HCT116 (cell line): ENCODE results near the gene ARL6IP4. TPM values are rescaled to one million over a fixed set of nuclear protein-coding genes. Genes with fewer than 3 reads are reported as not detected.

Experiments used
- ATAC-seq: fragments of 200-7000 bp; cut with Tn5 transposase; 2 replicates; pipeline ENCODE4 v1.9.1; 2020; ENCODE audit warnings: mild to moderate bottlenecking, moderate library complexity
- BruUV-seq: library from RNA; stranded (reverse); fragments of 400-500 nt; replicated peaks from 2 replicates; lab custom pipeline; 2021; lab: Mats Ljungman, UMichigan
- CTCF ChIA-PET: fragments of 300-600 bp; sonication (Branson Sonifier 250); formaldehyde crosslinking; loops from one replicate; lab custom pipeline; 2021; ENCODE audit warnings: antibody characterized with exemption; lab: Charles Lee
- POLR2A ChIA-PET: fragments of 300-600, 350-600 bp; sonication (Branson Sonifier 250); formaldehyde crosslinking; loops from one replicate; lab custom pipeline; 2021; ENCODE audit warnings: antibody characterized with exemption; lab: Charles Lee
- RAD21 ChIA-PET, 2 experiments: fragments of 300-600 bp; sonication (Branson Sonifier 250); formaldehyde crosslinking; loops; one replicate each; lab custom pipeline; 2023; ENCODE audit warnings: low total read pairs in 2 of 2; ENCODE audit not compliant: uncharacterized antibody in 2 of 2, unreplicated experiment in 2 of 2, low non-redundant PET in 1 of 2; lab: Charles Lee
- DNase-seq: peaks from one replicate; pipeline ENCODE4 v3.0.0-alpha.2; 2010; ENCODE audit warnings: low read depth, low spot score
- H2AFZ ChIP-seq: fragments of 200-600 bp; shearing (Covaris generic), sonication (generic); 2 replicates; pipeline ENCODE4 v1.6.1; 2017; ENCODE audit warnings: low read depth, mixed run types, mixed read lengths, antibody characterized with exemption, low read length; ENCODE audit not compliant: poor library complexity, severe bottlenecking
- H3K27ac ChIP-seq: 2 replicates; pipeline ENCODE4 v1.5.1; 2012; ENCODE audit warnings: low read depth, low read length
- H3K27me3 ChIP-seq: fragments of 200-600 bp; sonication (generic); 2 replicates; pipeline ENCODE4 v1.6.1; 2016; ENCODE audit warnings: mixed run types, low read length, mixed read lengths; ENCODE audit not compliant: insufficient read depth
- H3K36me3 ChIP-seq, 2 experiments: fragments of 200-500 bp in 1 of 2; fragments of 200-600 bp in 1 of 2; sonication (Bioruptor generic) in 1 of 2; sonication (generic) in 1 of 2; 2 replicates each; pipeline versions ENCODE4 v1.5.1 to v1.6.1; 2014 to 2016; ENCODE audit warnings: low read length in 2 of 2, inconsistent platforms in 1 of 2, mixed read lengths in 1 of 2, mixed run types in 1 of 2; ENCODE audit not compliant: insufficient read depth in 2 of 2, control insufficient read depth in 1 of 2
- H3K4me1 ChIP-seq, 2 experiments: fragments of 200-600 bp in 1 of 2; sonication (generic) in 1 of 2; 2 replicates each; pipeline versions ENCODE4 v1.5.1 to v1.6.1; 2012 to 2017; ENCODE audit warnings: low read length in 2 of 2, inconsistent platforms in 1 of 2, mild to moderate bottlenecking in 1 of 2, mixed read lengths in 1 of 2, mixed run types in 1 of 2, moderate library complexity in 1 of 2; ENCODE audit not compliant: insufficient read depth in 2 of 2, control insufficient read depth in 1 of 2
- H3K4me2 ChIP-seq: fragments of 200-600 bp; sonication (generic); 2 replicates; pipeline ENCODE4 v1.6.1; 2017; ENCODE audit warnings: mixed run types, low read length, mixed read lengths
- H3K4me3 ChIP-seq, 2 experiments: fragments of 200-600 bp in 1 of 2; sonication (generic) in 1 of 2; replicated peaks in 1 of 2; 2 replicates each; pipeline ENCODE4 v1.5.1; 2011 to 2016; ENCODE audit warnings: low read length in 2 of 2, control low read depth in 1 of 2, low read depth in 1 of 2, mild to moderate bottlenecking in 1 of 2, mixed read lengths in 1 of 2, mixed run types in 1 of 2
- H3K79me2 ChIP-seq: fragments of 200-600 bp; sonication (generic); 2 replicates; pipeline ENCODE4 v1.6.1; 2017; ENCODE audit warnings: mild to moderate bottlenecking, mixed run types, low read length, moderate library complexity, mixed read lengths; ENCODE audit not compliant: insufficient read depth
- H3K9ac ChIP-seq: fragments of 200-600 bp; sonication (generic); 2 replicates; pipeline ENCODE4 v1.6.1; 2016; ENCODE audit warnings: low read length, mixed read lengths
- H3K9me2 ChIP-seq: fragments of 200-600 bp; sonication (generic), shearing (Covaris generic); 2 replicates; pipeline ENCODE4 v1.6.1; 2017; ENCODE audit warnings: mixed run types, mild to moderate bottlenecking, moderate library complexity; ENCODE audit not compliant: insufficient read depth
- H3K9me3 ChIP-seq, 2 experiments: fragments of 200-500 bp in 1 of 2; fragments of 200-600 bp in 1 of 2; sonication (Bioruptor generic) in 1 of 2; sonication (generic) in 1 of 2; 2 replicates each; pipeline ENCODE4 v1.6.1; 2014 to 2017; ENCODE audit warnings: low read length in 2 of 2, mixed read lengths in 2 of 2, inconsistent platforms in 1 of 2, low read depth in 1 of 2, mild to moderate bottlenecking in 1 of 2, mixed run types in 1 of 2, moderate library complexity in 1 of 2; ENCODE audit not compliant: control insufficient read depth in 1 of 2, insufficient read depth in 1 of 2
- H4K20me1 ChIP-seq: fragments of 200-600 bp; sonication (generic), shearing (Covaris generic); 2 replicates; pipeline ENCODE4 v1.6.1; 2017; ENCODE audit warnings: mixed run types, mild to moderate bottlenecking, moderate library complexity; ENCODE audit not compliant: insufficient read depth
- CBX3 ChIP-seq: IDR thresholded peaks from 2 replicates; pipeline ENCODE4 v1.6.1; 2012; ENCODE audit warnings: low read depth
- FOSL1 ChIP-seq: IDR thresholded peaks from 2 replicates; pipeline ENCODE4 v1.6.1; 2012; ENCODE audit warnings: low read depth
- POLR2A ChIP-seq: IDR thresholded peaks from 2 replicates; pipeline ENCODE4 v1.7.0; 2011; ENCODE audit warnings: borderline replicate concordance; ENCODE audit not compliant: insufficient read depth, insufficient read length; ENCODE audit errors: extremely low read depth
- POLR2AphosphoS5 ChIP-seq: IDR thresholded peaks from 2 replicates; pipeline ENCODE4 v1.6.1; 2011; ENCODE audit warnings: mild to moderate bottlenecking, low read depth, low read length, moderate library complexity
- SP1 ChIP-seq: IDR thresholded peaks from 2 replicates; pipeline ENCODE4 v1.6.1; 2012; ENCODE audit warnings: low read depth
- intact Hi-C: fragments of 100-400 bp; cut with micrococcal nuclease; formaldehyde crosslinking; loops from 2 replicates; pipeline ENCODE4 v1.10.0; 2022
- total RNA-seq: library from RNA; stranded (reverse); gene quantifications from one replicate; pipeline ENCODE4 v1.2.1, GENCODE V29; 2021; ENCODE audit not compliant: unreplicated experiment

The ARL6IP4 gene
- total RNA-seq, 1 experiment from 2014 or later = 128 TPM

DNA sequence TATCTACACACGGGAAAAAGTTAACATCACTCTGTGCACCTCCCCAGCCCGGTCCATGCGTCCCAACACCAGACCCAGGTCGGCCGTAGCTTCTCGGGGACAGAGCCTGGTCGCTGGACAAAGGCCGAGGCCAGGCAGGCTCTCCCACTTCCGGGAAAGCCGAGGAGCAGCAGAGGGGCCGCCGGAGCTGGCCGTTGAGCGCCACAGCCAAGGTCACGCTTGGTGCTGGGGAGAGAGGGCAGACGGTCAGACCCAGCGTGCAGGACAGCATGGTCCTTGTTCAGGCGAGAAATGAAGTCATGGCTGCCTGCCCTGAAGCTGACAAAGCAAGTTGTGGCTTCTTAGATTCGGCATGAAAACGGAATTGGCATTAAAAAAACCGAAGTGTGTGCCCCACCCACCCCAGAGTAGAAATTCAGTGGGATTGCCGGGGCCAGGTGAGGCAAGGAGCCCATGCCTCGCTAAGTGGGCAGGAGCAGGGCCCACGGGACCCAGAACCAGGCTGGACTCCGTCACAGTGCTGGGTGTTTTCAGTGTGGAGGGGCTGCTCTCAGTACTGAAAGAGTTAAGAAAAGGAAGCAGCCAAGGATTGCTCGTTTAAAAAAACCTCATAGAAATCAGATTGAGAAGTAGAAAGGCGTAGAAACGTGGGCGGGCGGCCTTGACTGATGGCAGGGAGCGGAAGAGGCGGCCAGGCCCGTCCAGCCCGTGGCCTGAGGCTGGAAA lies 4.3 kb downstream of the ARL6IP4 start:
- DNase-seq (no peak), ATAC-seq (no peak)
- no peaks in the 10 kb centered on the region for H4K20me1 ChIP-seq
- BruUV-seq = no TSS peak
- no peaks in the 10 kb centered on the region for H3K9me3 ChIP-seq
- TF ChIP-seq FOSL1 (no peak), POLR2A (no peak), POLR2AphosphoS5 (peak; percentile 11; the same call in 1 of the 2 replicates)
- H3K27me3 ChIP-seq = no peaks in the 10 kb centered on the region
- H3K4me1 ChIP-seq = peaks cover 8 to 16% of the 10 kb centered on the region in 2 experiments
- H3K4me2 ChIP-seq = no peak overlapping the region
- intact Hi-C loops = no loop called here
- POLR2A ChIA-PET = interaction anchor here (1.2 kb wide), 1 partner anchor 14 kb away, joined by 3 read pairs; no protein-coding TSS in a partner anchor
- H3K27ac ChIP-seq = no peak overlapping the region
- no peak overlapping the region for H2AFZ ChIP-seq
- H3K36me3 ChIP-seq = peaks cover 0 to 2% of the 10 kb centered on the region in 2 experiments; a peak in 2 of 4 replicates
- H3K9ac ChIP-seq = no peak overlapping the region
- H3K4me3 ChIP-seq = no peak overlapping the region
- peaks cover 20% of the 10 kb centered on the region for H3K79me2 ChIP-seq
- H3K9me2 ChIP-seq = no peaks in the 10 kb centered on the region
- CTCF ChIA-PET = no interaction called here
- RAD21 ChIA-PET = no interaction called here

DNA sequence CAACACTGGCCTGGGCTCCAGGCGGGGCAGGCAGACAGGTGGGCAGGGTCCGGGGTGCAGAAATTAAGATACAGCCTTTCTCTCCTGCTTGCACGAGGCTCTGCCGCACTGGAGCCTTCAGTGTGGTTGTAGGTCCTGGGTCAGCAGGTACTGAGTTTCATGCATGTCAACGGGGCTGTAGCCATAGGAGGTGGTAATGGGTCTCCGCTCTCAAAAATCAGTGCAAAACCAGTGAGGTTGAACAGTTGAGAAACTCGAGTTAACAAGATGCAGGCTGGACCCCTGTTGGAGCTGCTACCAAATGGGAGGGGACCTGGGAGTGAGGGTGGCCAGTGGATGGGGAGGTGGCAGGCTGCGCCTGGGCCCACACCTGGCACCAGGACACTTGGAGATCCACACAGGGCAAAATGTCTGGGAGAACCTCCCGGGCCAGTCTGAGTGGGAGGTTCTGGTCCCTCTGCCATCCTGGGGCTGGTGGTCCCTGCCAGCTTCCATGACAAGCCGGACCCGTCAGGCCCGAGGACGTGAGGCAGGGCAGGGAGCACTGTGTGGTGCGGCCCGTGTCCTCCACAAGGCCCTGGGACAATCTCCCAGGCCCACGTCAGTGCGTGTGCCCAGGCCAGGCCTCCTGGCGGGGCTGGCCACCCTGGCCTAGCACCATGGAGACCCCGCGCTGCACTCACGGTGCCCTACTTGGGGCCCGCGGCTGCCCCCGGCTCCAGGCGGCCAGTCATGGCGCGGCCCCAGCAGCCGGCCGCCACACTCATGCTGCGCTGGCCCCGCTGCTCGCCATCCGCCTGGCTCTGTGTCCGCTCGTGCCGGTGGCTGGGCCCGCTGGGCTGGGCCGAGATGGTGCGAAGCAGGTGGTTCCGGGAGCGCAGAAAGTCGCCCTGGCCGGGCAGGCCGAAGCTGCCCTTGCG lies 5.1 kb downstream of the ARL6IP4 start:
- POLR2A ChIA-PET = interaction anchor here (1.2 kb wide), 1 partner anchor 14 kb away, joined by 3 read pairs; no protein-coding TSS in a partner anchor
- ATAC-seq (no peak), DNase-seq (no peak)
- Histone ChIP-seq H3K9me3 (no peaks in the 10 kb centered on the region), H2AFZ (no peak overlapping the region), H3K4me1 (peaks cover 6 to 11% of the 10 kb centered on the region in 2 experiments; a peak in 3 of 4 replicates), H3K4me2 (no peak overlapping the region), H3K27me3 (no peaks in the 10 kb centered on the region), H3K4me3 (no peak overlapping the region), H4K20me1 (no peaks in the 10 kb centered on the region), H3K36me3 (peaks cover 0 to 2% of the 10 kb centered on the region in 2 experiments; a peak in 2 of 4 replicates), H3K9me2 (no peaks in the 10 kb centered on the region), H3K79me2 (peaks cover 19% of the 10 kb centered on the region), H3K27ac (no peak overlapping the region), H3K9ac (no peak overlapping the region)
- CTCF ChIA-PET = no interaction called here
- no TSS peak for BruUV-seq
- intact Hi-C loops = no loop called here
- RAD21 ChIA-PET = no interaction called here
- TF ChIP-seq POLR2AphosphoS5 (peak; percentile 10; the same call in 1 of the 2 replicates), SP1 (no peak), CBX3 (no peak)
